ENCODE data around the gene PTPRM.

The PTPRM gene

DNA sequence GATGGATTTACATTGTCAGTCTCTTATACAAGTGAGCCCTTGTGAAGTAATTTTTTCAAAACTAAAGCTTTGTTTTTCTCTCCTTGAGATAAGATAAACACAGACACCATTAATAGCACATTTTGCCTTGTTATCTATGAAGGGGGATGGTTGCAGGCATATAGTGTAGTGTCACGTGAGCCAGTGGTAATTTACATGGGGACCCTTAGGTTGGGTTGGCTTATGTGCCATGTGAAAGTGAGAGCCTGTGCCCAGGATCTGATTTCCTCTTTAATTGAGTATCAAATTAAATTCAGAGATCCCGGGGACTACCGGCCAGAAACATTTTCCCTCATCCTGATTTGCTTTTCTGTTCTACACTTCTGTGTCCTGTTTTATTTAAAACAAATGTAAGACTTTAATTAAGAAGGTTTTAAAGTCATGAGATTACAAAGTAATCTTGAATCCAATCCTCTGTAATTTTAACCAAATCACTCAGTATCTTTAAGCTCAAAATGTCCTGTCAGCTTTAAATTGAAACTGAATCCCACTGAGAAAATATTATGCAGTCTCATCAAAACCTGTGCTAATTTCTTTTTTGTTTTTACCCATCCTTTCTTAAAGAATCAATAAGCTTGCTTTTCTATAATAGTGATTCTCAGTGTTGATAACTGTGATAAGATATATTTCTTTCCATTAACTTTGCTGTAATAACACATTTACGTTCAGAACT lies 63.8 kb downstream of the PTPRM start:
- no peak for DNase-seq

DNA sequence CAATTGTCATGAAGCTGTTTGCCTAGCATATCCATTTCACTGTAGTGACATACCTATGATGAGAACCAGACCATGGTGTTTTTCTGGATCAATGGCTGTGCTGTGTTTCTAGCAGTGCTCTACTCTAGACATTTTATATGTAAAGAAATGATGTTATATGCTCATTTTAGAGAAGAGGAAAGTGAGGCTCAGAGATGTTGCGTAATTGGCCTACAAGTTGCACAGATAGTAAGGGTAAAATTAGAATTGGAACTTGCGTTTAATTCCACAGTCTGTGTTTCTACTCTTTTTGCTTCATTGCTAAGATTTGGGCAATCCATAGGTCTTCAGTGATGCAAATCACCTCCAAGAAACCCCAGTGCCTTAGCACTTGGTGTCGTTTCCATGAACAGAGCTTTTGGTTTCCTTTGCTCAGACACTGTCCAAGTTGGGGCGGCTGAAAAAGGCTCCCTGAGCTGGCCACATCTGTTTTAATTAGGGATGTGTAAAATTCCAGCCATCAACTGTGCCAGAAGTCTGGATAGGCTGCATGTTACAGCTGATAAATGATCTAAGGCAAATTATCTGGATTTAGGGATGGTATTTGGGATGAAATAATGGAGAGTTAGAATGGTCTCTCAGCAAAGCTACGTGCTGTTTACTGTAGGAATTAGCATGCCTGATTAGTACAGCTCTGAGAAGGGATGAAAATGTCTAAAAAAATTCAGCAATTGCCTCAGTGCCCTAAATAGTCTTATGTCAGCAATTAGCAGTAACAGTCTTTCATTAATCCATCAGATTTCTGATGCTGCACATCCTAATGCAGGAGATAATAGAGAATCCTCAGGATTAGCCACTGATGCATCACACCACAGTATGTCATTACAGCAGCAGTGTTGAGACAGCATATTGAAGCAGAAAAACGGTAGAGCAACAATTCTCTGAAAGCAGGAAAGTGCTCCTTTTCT lies 65.3 kb downstream of the PTPRM start:
- no peak for DNase-seq

DNA sequence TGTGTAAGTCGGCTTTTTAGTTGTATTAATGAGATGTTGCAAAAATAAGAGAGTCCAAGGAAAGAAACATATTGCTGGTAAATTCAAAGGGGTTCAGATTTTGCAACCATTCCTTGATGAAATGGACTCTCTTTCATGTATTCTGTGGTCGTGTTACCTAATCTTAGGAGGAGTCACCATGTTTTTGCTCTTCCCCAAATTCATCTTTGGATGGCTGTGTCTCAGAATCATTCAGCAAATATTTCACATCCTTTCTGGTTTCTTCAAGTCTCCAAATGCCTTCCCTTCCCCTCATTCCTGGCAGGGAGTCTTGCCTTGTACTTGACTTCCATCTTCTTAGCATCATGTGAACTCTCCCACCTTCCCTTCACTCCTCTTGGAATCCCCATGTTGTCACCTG lies 66.1 kb downstream of the PTPRM start:
- no peak for DNase-seq

DNA sequence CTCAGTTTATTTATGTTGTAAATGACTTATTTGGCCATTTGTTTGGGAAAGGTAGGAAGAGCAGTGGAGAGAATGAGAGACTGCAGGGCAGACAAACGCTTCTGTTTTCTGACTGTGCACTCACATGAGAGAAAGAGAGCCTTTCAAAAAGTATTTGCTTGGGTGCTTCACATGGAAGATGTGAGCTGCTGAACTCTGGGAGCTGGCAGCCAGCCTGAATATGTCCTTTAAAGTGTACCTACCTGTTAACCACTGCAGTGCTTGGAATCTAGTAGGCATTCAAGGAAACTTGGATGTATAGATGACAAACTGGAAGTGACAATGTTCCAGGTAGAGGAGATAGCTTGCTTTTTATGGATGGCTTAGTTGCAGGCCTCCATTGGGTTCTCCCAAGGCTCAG lies 68.8 kb downstream of the PTPRM start:
- DNase-seq = no peak

DNA sequence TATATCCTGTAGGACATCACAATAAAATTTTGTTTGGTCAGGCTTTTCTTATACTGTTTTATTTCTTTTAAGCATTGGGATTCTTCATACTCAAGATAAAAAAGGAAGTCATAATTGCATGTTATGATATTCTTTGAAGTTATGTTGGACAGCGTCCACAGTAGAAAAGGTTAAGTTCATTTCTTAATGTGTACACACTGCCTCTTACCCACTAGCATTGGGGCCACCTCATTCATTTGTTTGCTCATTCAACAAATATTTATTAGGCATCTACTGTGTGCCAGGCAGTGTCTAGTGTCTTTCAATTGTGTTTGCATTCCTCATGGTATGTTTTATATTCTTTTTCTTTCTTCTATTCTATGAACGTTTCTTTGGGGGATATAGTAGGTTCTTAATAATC lies 70.2 kb downstream of the PTPRM start:
- DNase-seq = no peak

DNA sequence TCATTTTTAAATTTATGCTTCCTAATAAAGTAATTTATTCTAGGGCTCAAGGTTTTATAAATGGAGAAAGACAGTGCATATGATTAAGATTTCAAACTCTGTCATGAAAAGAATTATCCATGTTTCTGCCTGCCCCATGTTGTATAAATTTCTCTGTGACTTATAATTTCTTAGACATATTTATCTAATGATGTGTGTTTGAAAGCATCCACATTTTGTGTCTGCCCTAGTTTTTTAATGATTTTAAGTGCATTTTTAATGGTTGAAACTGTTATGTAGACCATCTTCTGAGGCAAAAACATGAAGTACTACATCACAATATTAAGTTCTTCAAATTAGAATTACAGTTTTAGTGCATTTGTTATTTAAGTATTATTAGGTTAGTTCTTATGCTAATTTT lies 71.2 kb downstream of the PTPRM start:
- no peak for DNase-seq

DNA sequence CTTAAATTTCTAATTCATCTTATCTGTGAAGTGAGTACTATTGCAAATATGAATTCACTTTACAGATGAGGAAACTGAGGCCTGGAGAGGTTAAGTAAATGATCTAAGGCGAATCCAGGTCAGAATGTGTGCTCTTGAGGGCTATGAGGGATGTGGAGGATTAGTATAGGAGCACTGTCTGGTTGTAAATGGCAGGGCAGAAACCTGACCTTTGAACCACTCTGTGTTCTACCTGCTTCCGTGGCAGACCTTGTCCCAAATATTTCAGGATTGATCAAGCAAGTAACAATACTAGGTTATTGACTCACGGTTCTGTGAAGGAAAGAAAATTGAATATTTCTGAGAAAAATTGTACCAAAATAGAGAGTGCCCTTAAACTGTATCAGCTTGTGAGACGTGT lies 74.7 kb downstream of the PTPRM start:
- DNase-seq = no peak

DNA sequence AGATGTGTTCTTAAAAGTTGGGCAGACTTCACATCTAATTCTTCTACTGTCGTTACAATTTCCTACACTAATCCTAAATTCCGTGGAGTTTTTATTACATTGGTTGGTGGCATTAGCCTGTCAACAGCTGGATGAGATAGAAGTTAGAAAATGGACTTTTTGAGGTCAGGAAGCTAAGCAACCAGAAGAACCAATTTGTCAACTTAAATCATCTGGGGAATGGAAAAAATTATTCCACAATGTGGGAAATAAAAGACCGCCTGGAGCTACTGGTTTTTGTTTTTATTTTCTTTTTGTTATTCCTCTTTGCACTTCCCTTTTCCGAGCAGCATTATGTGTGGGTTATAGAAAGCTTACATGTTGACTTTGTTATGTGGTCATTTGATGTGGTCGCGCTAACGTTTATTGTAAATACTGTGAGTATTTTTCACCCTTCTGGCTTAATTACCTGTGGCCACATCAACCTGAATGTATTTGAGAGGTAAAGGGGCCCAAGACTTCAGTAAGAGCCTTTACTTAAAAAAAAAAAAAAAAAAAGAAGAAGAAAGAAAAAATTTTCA lies 75.3 kb downstream of the PTPRM start:
- DNase-seq = no peak

DNA sequence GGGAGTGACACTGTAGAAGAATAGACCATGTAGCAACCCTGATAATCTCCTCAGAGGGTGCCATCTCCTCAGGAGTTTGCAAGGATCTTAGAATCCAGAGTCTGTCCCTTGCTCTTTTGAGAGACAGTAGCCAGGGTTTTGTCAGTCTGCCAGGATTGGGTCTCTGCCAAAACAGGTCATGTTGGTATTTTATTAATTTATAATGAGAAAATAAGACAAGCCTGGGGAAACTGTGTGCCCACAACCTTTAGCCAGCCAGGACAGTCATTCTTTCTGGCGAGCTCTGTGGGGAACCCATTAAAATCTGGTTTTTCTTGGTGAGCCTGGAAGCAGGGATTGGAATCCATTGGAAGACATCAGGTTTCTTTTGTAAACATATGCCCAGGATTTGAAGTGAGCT lies 78.6 kb downstream of the PTPRM start:
- no peak for DNase-seq

DNA sequence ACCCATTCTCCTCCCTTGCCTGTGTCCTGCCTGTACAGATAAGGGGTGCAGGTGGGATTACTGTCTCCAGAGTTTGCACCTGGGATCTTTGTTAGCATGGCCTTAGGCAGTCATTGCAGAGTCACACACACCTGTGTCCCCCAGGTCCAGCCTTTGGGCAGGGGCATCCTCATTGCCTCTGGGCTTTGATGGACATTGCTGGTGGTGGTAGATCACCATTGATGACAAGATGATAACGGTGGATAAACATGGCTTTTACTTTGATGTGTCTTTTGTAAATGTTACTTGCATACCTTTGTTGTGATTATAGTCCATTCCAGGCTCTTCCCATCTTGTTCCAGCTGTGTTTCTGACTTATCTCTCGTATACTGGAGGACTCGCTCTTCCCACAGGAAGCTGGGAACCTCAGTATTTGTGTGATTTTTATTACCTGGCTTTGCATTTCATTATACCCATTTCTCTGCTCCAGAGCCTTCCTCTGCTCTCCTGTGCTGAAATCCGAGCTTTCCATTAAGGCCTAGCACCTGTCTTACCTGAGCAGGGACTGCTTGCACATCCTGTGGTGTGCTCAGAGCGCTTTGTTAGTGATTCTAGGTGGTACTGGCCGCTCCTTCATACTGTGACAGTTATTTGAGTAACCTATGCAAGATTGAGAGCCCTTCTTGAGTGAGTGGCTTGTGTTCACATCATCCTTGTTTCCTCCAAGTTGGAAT lies 79.2 kb downstream of the PTPRM start:
- no peak for DNase-seq

DNA sequence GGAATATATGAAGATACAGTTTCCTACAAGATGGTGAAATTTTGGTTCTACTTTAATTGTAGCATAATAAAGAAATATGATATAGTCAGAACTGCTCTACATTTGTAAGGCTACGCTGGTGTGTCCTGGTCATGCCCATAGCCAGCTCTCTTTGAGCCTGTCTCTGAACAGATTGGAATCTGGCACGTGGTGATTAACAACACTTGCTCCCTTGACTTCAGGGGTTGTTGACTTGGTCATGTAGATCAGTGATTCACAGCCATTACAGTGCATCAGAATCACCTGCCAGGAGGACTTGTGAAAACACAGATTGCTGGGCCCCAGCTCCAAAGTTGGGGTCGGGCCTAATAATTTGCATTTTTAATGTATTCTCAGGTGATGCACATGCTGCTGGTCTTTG lies 80.4 kb downstream of the PTPRM start:
- DNase-seq = no peak

DNA sequence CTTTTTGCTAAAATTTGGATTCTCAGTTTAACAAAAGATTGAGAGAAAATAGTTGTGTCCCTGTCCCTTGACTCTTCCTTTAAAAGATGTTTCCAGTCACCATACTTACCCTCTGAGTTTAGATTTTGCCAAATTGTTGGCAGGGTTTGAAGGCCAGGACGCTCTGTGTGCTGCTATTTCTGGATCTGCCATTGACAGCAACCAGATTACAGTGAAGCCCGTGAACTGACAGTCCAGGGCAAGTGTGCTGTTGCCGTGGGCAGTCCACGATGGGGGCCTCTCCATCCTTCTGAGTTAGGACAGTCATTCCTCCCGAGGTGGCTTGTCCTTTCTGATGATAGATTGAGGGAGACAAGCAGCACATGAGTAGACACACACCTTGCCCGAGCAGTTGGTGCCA lies 89.9 kb downstream of the PTPRM start:
- DNase-seq = no peak

DNA sequence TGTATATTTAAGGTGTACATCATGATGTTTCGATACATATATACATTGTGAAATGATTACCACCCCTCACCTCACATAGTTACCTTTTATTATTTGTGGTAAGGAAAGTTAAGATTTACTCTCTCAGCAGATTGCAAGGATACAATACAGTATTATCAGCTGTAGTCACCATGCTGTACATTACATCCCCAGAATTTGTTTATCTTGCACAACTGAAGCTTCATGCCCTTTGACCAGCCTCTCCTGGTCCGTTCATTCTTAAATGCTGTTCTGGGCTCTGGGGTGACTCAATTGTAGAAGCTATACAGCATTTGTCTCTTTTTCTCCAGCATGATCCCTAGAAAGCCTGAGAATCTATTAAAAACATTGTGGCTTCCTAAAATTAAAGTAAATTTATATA lies 90.8 kb downstream of the PTPRM start:
- no peak for DNase-seq

DNA sequence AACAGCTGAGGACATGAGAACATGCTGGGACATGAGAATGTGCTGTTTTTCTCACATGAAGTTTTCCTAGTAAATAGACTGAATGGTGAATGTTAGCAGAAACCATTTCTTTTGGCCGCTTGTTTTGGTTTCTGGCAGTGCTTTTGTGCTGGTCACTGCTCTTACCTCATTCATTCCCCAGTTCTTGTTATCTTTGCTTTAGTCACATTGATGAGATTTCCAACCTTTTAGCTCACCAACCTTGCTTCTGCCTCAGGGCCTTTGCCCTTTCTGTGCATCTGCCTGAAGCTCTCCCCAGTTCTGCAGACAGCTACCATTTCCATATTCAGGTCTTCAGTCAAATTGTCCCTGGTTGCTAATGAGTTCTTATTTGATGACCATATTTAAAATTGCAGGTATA lies 91.6 kb downstream of the PTPRM start:
- no peak for DNase-seq

DNA sequence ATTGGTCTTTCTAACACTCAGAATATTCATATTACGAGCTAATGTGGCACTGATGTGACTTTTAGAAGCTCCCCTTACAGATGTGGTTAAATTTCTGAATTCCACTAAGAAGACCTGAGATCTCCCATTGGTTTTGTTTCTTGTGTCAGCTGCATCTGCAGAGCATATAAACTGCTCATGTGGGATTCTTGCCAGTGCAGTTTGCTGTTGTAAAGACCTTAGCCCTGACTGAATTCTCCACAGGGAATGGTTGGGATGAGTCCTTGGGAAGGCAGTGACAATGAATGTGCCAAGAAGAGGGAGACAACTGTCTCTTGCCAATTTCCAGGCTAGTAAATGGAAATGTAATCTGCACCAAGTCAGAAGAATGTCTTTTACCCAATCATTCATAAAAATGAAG lies 94.1 kb downstream of the PTPRM start:
- no peak for DNase-seq

DNA sequence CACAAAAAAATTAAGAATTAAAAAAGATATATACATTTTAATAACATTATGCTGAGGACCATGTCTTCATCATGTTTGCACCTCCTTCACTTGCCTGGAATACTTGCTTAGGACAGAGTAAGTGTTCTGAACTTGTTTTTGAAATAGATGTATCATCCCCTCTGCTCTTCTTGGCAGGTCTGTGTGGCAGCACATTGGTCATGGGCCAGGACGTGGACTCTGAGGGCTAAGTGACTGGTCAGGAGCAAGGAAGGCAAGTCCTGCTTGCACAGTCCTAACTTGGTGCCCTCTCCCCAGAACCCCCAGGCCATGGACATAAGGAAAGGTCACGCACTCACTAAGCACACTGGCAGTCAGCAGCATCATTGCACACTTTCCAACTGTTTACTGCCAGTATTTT lies 95.8 kb downstream of the PTPRM start:
- no peak for DNase-seq

DNA sequence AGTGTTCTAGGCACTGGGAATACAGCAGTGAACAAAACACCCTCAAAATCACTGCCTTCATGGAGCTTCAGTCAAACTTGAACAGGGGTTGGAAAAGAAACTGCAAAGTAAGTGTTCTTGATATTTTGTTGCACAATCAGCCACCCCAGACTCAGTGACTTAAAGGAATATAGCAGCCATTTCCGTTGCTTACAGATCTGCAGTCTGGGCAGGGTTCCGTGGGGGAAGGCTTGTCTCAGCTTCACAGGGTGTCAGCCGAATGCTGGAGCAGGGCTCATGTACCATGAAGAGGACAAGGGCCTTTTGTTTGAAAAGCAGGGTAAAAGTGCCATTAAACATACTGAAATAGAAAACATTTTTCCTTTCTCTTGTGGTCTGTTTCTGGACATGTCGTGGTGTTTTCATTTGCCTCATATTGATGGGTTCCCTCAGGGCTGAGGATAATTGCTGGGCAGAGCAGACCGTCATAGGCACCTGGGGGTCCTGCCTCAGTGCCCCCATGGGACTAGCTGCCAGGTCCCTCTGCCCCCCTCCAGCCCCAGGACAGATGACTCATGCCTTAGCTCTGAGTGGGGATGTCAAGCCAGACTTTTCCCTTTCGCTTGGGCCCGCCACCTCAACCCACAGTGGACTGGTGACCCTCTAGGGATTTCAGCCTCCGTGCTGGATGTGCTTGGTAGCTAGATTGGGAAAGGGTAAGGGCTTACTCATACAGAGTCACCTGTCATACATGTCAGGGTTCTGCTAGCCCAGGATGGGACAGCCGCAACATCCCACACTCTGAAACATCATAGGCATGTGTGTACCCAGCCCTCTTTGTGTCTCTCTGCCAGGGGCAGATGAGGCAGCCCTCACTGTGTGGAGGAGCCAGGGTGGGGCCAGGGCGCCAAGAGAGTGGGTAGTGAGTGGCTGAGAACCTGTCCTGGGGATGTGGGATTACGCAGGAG lies 96.5 kb downstream of the PTPRM start:
- no peak for DNase-seq

DNA sequence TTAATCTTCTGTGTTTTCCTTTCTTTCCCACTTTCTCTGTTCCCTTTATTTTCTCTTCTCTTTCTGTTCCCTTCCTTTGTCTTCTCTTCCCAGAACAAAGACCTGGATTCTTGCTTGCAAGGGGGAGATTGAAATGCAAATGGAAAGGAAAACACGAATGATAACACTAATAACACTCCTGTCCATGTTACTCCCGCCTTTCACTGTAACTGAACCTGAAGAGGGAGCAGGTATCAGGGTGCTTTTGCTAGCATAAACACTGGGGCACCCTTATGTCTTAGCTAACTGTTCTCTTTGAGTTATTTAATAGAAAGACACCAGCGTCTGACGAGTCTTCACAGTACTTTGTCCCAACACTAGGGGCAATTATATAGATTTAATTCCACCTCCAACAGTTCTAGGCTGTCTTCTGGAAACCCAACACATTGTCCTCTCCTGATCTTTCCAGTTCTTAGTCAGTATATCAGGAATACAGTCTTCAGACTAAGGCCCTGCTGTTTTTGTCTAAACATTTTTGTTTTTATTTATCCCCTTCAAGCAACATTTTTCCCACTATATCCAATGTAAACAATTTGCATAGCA lies 99.2 kb downstream of the PTPRM start:
- no peak for DNase-seq

DNA sequence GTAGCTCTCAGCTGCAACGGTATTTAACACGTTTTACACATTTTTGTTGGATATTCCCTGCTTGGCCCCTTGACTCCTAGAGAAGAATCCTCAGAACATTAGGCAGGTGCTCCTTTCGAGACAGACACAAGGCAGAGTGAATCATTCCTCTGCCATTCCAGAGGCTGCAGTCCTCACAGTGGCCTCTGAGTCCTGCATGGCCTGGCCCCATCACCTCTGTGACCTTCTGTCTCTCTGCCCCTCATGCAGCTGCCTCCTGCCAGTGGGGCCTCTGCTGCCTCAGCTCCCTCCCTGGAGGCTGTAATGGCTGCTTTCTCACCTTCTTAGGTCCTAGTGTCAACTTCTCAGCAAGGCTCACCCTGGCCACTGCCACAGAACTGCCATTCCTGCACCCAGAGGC lies 101.3 kb downstream of the PTPRM start:
- DNase-seq = no peak

DNA sequence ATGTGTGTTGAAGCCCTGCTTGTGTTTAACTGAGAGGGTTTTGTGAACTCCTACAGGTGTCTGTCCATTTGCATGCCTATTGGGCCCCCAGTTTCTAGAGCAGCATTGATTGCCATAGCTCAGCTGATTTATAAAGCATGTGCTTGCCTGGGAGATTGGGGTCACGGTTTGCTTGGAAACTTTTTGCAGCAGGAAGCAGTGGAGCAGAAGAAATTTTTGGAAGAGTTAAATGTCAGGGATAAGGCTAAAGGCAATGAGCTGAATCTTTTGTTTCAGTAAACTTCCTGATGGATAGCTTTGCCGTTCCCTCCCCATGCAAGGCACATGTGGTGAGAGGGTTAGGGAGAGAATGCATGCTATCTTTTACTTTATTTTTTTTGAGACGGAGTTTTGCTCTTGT lies 102.2 kb downstream of the PTPRM start:
- no peak for DNase-seq

DNA sequence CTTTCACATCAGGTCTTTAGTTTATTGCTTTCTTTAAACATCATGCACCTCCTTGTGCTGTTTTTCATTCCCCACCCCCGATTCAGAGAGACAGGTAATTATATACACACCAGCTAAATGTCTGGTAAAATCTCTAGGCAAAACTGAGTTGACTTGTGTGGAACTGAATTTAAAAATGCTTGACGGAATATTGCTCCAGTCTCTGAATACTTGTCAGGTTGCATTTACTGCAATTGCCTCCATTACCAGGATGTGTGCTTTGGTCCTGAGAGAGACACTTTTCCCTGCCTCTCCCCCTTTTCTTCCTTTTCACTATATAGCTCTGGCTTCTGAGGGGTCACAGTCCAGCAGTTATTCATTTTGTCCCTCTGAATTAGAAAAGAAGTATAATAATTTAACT lies 104.0 kb downstream of the PTPRM start:
- no peak for DNase-seq
